ENCODE measurements around the gene C8G.
A peak's percentile ranks its signal among the peaks of the same experiment; 100 is the strongest.

DNA sequence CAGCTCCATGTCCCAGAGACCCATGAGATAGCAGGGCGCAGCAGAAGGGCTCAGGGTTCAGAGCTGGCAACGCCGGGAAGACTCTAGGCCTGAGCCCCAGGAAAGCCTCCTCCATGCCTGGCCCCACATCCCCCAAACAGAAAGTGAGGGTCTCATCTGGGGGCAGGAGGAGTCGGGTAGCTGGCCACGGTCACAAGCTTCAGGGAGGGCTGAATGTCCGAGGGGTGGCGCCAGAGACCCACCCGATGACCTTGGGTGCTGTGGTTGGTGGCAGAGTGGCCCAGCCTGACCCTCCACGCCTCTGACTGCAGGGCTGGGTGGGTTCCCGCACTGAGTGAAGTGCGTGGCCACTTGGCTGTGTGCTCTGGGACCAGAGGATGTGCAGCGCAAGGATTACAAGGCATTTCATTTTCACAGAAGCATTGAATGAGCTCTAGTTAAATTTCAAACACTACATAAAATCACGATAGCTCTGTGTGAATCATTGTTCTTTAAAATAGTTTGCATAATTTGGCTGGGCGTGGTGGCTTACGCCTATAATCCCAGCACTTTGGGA lies 3.0 kb downstream of the C8G start:
- peak; percentile 67 for TF ChIP-seq CTCF (IDR thresholded peaks at IDR 0.05)
- no peak for TF ChIP-seq ZFX (IDR thresholded peaks at IDR 0.05; ENCODE audit: borderline replicate concordance)

Data from 22Rv1 (cell line).